ENCODE measurements around the gene MTR.

Gene MTR

DNA sequence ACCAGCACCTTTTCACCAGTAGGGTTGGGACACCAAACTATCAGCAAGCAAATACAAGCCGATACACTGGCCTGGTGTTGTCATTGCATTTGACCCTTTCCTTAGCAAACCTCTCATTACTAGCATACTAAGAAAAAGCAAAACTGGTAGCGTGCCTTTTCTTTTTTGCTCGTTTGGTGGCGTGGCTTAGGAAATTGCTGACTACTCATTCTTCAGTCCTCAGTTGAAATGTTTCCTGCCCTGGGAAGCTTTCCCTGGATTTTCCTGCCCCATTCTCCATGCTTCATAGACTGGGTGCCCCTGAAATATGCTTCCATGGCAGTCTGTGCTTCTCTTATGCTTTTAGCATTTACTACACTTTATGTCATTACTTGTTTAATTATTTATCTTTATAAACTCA lies 42.0 kb downstream of the MTR start:
- H3K4me3 ChIP-seq (ENCODE audit: low read depth, low read length): no peak overlapping the region
- TF ChIP-seq, protein P1, sequence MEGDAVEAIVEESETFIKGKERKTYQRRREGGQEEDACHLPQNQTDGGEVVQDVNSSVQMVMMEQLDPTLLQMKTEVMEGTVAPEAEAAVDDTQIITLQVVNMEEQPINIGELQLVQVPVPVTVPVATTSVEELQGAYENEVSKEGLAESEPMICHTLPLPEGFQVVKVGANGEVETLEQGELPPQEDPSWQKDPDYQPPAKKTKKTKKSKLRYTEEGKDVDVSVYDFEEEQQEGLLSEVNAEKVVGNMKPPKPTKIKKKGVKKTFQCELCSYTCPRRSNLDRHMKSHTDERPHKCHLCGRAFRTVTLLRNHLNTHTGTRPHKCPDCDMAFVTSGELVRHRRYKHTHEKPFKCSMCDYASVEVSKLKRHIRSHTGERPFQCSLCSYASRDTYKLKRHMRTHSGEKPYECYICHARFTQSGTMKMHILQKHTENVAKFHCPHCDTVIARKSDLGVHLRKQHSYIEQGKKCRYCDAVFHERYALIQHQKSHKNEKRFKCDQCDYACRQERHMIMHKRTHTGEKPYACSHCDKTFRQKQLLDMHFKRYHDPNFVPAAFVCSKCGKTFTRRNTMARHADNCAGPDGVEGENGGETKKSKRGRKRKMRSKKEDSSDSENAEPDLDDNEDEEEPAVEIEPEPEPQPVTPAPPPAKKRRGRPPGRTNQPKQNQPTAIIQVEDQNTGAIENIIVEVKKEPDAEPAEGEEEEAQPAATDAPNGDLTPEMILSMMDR (IDR thresholded peaks at IDR 0.05; ENCODE audit: borderline replicate concordance, insufficient read depth, low read depth, low read length): no peak

DNA sequence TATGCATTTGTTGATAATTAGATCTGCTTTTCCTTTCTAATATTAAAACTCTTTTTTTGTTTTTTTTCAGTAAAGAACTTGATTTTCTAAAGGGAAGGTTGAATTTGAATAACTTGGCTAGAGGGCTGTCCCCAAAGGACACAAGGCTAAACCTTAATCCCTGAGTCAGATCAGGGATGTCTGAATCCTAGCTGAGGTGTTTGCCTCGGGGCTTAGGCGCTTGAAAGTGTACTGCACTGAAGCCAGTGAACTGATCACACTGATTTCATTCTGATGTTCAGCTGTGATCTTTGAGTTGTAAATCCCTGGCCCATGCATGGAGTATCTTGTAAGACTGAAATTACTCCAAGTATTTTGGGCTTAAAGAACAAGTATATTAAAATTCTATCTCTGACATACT lies 42.8 kb downstream of the MTR start:
- no peak overlapping the region for H3K4me3 ChIP-seq (ENCODE audit: low read depth, low read length)
- TF ChIP-seq, protein P1 (IDR thresholded peaks at IDR 0.05; ENCODE audit: borderline replicate concordance, insufficient read depth, low read depth, low read length): no peak

DNA sequence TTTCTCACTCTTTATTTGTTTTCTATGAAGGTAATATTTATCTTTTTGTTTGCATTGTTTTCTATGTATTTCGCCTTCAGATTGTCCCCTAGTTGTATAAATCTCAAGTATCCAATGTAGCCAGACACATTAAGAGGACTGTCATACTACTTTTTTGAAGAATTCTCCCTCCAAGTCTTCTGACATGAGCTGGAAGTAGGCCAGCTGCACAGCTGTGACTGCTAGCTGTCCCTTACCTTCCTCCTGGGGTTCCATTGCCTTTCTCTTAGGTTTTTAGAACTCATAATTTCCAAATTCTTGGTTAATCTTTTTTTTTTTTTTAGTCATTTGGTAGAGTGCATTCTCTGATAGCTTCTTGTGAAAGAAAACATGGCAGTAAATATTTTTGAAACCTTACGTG lies 46.2 kb downstream of the MTR start:
- TF ChIP-seq, protein P1 (IDR thresholded peaks at IDR 0.05; ENCODE audit: borderline replicate concordance, insufficient read depth, low read depth, low read length): no peak
- H3K4me3 ChIP-seq (ENCODE audit: low read depth, low read length): no peak overlapping the region

DNA sequence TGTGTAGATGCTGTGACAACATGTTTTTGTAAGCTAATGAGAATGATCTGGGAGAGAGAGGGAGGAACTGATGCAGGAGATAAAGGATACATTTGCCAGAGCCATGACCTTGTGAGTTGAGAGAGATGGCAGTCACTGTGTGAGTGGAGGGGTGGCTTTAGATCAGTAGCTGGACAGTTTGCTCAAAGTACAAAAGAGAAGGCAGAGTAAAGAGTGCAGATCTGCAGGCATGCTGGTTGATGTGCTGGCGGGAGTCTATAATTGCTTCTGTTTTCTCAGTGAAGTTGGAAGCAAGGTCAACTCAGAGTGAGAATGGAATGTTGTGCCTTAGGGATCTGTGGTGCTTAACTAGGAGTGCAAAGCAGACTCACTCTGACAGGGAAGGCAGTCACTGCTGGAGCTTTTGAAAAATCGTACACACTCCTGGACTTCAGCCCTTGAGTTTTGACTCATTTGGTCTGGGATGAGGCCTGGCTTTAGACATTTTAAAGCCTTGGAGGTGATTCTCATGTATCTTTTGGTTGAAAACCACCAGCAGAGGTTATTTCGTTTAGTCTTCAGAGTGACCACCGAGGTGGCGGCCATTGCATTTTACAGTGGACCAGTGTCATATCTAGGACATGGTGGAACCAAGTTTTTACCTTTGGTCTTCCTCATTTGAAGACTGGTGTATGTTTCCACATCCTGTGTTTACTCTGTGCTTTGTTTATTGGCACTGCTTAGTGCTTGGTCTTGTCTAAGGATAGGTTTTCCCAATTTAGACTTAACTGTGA lies 49.6 kb downstream of the MTR start:
- no peak overlapping the region for H3K4me3 ChIP-seq (ENCODE audit: low read depth, low read length)
- TF ChIP-seq, protein P1 (IDR thresholded peaks at IDR 0.05; ENCODE audit: borderline replicate concordance, insufficient read depth, low read depth, low read length): no peak

DNA sequence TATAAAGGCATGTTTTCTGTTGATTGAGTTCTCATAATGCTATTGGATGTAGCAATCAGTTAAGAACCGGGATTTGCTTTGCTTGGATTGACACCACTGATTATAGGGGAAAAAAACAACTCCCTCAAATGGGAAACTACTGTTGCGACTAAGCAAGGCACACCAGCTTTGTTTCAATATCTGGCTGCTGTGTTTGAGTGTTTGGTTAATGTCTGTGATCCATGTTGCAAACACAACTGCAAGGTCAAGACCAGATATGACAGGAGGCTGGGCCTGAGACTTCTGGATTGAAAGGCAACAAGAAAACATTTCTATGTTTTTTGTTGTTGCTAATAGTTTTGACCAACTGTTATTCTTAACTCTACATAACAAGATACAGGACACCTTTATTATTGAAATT lies 50.7 kb downstream of the MTR start:
- H3K4me3 ChIP-seq (ENCODE audit: low read depth, low read length): no peak overlapping the region
- TF ChIP-seq, protein P1 (IDR thresholded peaks at IDR 0.05; ENCODE audit: borderline replicate concordance, insufficient read depth, low read depth, low read length): no peak

DNA sequence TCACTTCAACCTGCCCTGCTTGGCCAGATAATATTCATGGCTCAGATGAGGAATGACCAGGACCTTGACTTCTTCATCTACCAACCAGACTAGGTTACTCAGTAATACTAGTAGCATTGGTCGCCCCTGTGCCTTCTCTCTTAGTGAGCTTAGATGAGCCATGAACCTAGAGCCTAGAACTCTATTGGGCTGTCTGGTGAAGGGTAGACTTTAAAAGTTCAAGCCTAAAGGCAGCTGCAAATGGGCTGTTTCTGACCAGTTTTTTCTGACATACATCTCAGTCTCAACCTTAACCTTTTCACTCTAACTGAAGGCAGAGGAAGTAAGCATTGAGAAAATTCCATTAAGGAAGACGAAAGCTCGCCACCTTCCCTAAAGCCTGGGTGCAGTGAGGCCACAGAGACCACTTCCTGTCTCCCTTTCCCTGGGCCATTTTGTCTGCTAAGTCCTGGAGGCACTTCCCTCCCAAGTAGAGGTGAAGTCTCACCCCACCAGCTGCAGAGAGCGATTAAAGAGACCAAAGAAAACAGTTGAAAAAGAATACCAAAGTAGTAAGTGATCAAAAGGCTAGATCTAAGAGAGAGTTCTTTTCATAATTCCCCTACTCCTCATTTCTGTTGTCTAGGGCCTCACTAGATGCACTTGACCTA lies 53.3 kb downstream of the MTR start:
- H3K4me3 ChIP-seq (ENCODE audit: low read depth, low read length): no peak overlapping the region
- TF ChIP-seq, protein P1 (IDR thresholded peaks at IDR 0.05; ENCODE audit: borderline replicate concordance, insufficient read depth, low read depth, low read length): no peak

Data from GM12875 (cell line).